WTC11 (cell line): ENCODE measurements around the gene MT1M. TPM values are rescaled to one million over a fixed set of nuclear protein-coding genes. Genes with fewer than 3 reads are reported as not detected.
"Not testable (repeated sequence)": the region's sequence is repeated elsewhere in the genome, so short reads cannot be mapped to it uniquely, and the experiment has no call there.

ENCODE experiments used
- ATAC-seq: fragments of 200-7000 bp; cut with Tn5 transposase; 2 replicates; pipeline ENCODE4 v1.10.0; 2021; ENCODE audit warnings: mild to moderate bottlenecking, moderate library complexity
- CTCF ChIA-PET: fragments of 300-600 bp; sonication (Branson Sonifier 250); formaldehyde crosslinking; loops from one replicate; lab custom pipeline; 2021; ENCODE audit warnings: antibody characterized with exemption; lab: Charles Lee
- POLR2A ChIA-PET: fragments of 350-600 bp; sonication (Branson Sonifier 250); formaldehyde crosslinking; loops from one replicate; lab custom pipeline; 2021; ENCODE audit warnings: antibody characterized with exemption; lab: Charles Lee
- DNase-seq: peaks from one replicate; pipeline ENCODE4 v3.0.0; 2021; ENCODE audit warnings: low spot score
- H3K27ac Mint-ChIP-seq: 2 replicates; pipeline ENCODE4 v1.8.0; 2021; ENCODE audit warnings: mixed read lengths
- H3K27me3 Mint-ChIP-seq: 2 replicates; pipeline ENCODE4 v1.8.0; 2021; ENCODE audit warnings: low read depth, mild to moderate bottlenecking, moderate library complexity, mixed read lengths
- H3K36me3 Mint-ChIP-seq: 2 replicates; pipeline ENCODE4 v1.8.0; 2021; ENCODE audit warnings: mixed read lengths
- H3K4me1 Mint-ChIP-seq: 2 replicates; pipeline ENCODE4 v1.8.0; 2022; ENCODE audit warnings: mixed read lengths
- H3K4me3 Mint-ChIP-seq: 2 replicates; pipeline ENCODE4 v1.8.0; 2021; ENCODE audit warnings: mild to moderate bottlenecking, moderate library complexity, mixed read lengths
- H3K9me3 Mint-ChIP-seq: 2 replicates; pipeline ENCODE4 v1.8.0; 2021; ENCODE audit warnings: mixed read lengths
- ATF6 ChIP-seq: sonication (generic); formaldehyde crosslinking; IDR thresholded peaks from 2 replicates; pipeline ENCODE4 v1.8.1; 2023; ENCODE audit warnings: mild to moderate bottlenecking, missing genetic modification reagents
- E2F4 ChIP-seq: sonication (generic); formaldehyde crosslinking; IDR thresholded peaks from 2 replicates; pipeline ENCODE4 v1.8.1; 2022; ENCODE audit warnings: low read depth, mild to moderate bottlenecking, moderate library complexity, missing genetic modification reagents, borderline replicate concordance
- ETV6 ChIP-seq: sonication (generic); formaldehyde crosslinking; IDR thresholded peaks from 2 replicates; pipeline ENCODE4 v1.8.1; 2022; ENCODE audit warnings: mild to moderate bottlenecking, missing genetic modification reagents
- MXD4 ChIP-seq: fragments of 250-450 bp; sonication (Bioruptor Pico); IDR thresholded peaks from 2 replicates; pipeline ENCODE4 v1.8.0; 2021; ENCODE audit warnings: mild to moderate bottlenecking, moderate library complexity, borderline replicate concordance
- PRDM15 ChIP-seq: sonication (generic); formaldehyde crosslinking; IDR thresholded peaks from 2 replicates; pipeline ENCODE4 v1.8.0; 2022; ENCODE audit warnings: missing genetic modification reagents
- PREB ChIP-seq: sonication (generic); formaldehyde crosslinking; IDR thresholded peaks from 2 replicates; pipeline ENCODE4 v1.8.1; 2022; ENCODE audit warnings: mild to moderate bottlenecking, missing genetic modification reagents, moderate library complexity, borderline replicate concordance
- SMAD3 ChIP-seq: sonication (generic); formaldehyde crosslinking; IDR thresholded peaks from 2 replicates; pipeline ENCODE4 v1.8.0; 2022; ENCODE audit warnings: missing genetic modification reagents, mild to moderate bottlenecking, borderline replicate concordance
- STAT6 ChIP-seq: sonication (generic); formaldehyde crosslinking; conservative IDR thresholded peaks from 2 replicates; pipeline ENCODE4 v1.8.1; 2023; ENCODE audit warnings: mild to moderate bottlenecking, low read depth, missing genetic modification reagents, moderate library complexity
- ZNF263 ChIP-seq: sonication (generic); formaldehyde crosslinking; IDR thresholded peaks from 2 replicates; pipeline ENCODE4 v1.8.1; 2022; ENCODE audit warnings: low read depth, mild to moderate bottlenecking, moderate library complexity, missing genetic modification reagents
- ZSCAN18 ChIP-seq: fragments of 250-450 bp; sonication (Bioruptor Pico); IDR thresholded peaks from 2 replicates; pipeline ENCODE4 v2.1.2; 2022; ENCODE audit warnings: mild to moderate bottlenecking, moderate library complexity
- total RNA-seq: library from RNA; stranded (reverse); gene quantifications from 3 replicates; pipeline ENCODE4 v1.2.3, GENCODE V29; 2021

MT1M gene
- total RNA-seq, 1 experiment from 2014 or later: 4.7 TPM

GRCh38 chr16:56618138-56618537, 14.3 kb upstream of the MT1M start:
- Mint-ChIP-seq H3K27me3 (peaks cover 98% of the 10 kb centered on the region), H3K27ac (no peak overlapping the region), H3K9me3 (peaks cover 5% of the 10 kb centered on the region; the same call in 1 of the 2 replicates), H3K4me1 (peaks cover 53% of the 10 kb centered on the region), H3K4me3 (peak overlapping the region; percentile 78), H3K36me3 (no peaks in the 10 kb centered on the region; the same call in 1 of the 2 replicates)
- DNase-seq (no peak), ATAC-seq (peak; percentile 31)
- ChIA-PET CTCF (interaction anchor here (0.6 to 2.4 kb wide), 12 partner anchors 8 to 234 kb away, joined by 3 to 11 read pairs (median 4); partner anchors contain the start of genes MT1E, MT1H and MT1M), POLR2A (interaction anchor here (0.8 to 2.6 kb wide), 4 partner anchors 7 to 52 kb away, joined by 3 to 12 read pairs (median 6); partner anchors contain the start of genes MT1E, MT1H and MT2A)
- TF ChIP-seq PRDM15: peak; percentile 92
- TF ChIP-seq SMAD3 (CRISPR knock-in tag): no peak
- no peak for TF ChIP-seq PREB (CRISPR knock-in tag)

GRCh38 chr16:56620339-56620897, 12.0 kb upstream of the MT1M start:
- Mint-ChIP-seq H3K27me3 (peaks cover 98% of the 10 kb centered on the region), H3K4me1 (peaks cover 54% of the 10 kb centered on the region), H3K36me3 (peaks cover 2% of the 10 kb centered on the region; the same call in 1 of the 2 replicates), H3K4me3 (no peak overlapping the region), H3K27ac (no peak overlapping the region), H3K9me3 (peaks cover 8% of the 10 kb centered on the region; the same call in 1 of the 2 replicates)
- CTCF ChIA-PET: interaction anchor here (0.6 kb wide), 1 partner anchor 31 kb away, joined by 3 read pairs; the partner anchor contains the start of gene MT3
- no peak for TF ChIP-seq STAT6 (CRISPR knock-in tag)
- no peak for TF ChIP-seq ATF6 (CRISPR knock-in tag)
- TF ChIP-seq ZSCAN18: no peak
- no peak for TF ChIP-seq E2F4 (CRISPR knock-in tag)
- no peak for TF ChIP-seq ETV6 (CRISPR knock-in tag)
- no peak for TF ChIP-seq ZNF263 (CRISPR knock-in tag)
- no peak for TF ChIP-seq MXD4
- ATAC-seq (no peak), DNase-seq (no peak)
- POLR2A ChIA-PET: no interaction called here

GRCh38 chr16:56621665-56622445, 10.6 kb upstream of the MT1M start:
- CTCF ChIA-PET: interaction anchor here (1.0 to 1.5 kb wide), 2 partner anchors 21 to 106 kb away, joined by 3 to 4 read pairs; no protein-coding TSS in a partner anchor
- DNase-seq, POLR2A ChIA-PET: not testable (repeated sequence)

GRCh38 chr16:56623184-56623583, 9.3 kb upstream of the MT1M start:
- H3K4me3 Mint-ChIP-seq, H3K27ac Mint-ChIP-seq, ATAC-seq, H3K9me3 Mint-ChIP-seq, H3K36me3 Mint-ChIP-seq, DNase-seq: not testable (repeated sequence)
- Mint-ChIP-seq H3K27me3 (peaks cover 98% of the 10 kb centered on the region), H3K4me1 (peaks cover 59% of the 10 kb centered on the region)
- POLR2A ChIA-PET: interaction anchor here (0.5 to 0.7 kb wide), 2 partner anchors 10 to 45 kb away, joined by 3 read pairs; no protein-coding TSS in a partner anchor
- CTCF ChIA-PET: interaction anchor here (0.8 kb wide), 1 partner anchor 53 kb away, joined by 3 read pairs; no protein-coding TSS in a partner anchor

More at GRCh38 chr16:56621665-56622445, 10.6 kb upstream of the MT1M start:
- not testable (repeated sequence) for H3K36me3 Mint-ChIP-seq, H3K9me3 Mint-ChIP-seq, H3K27ac Mint-ChIP-seq, ATAC-seq
- Mint-ChIP-seq H3K4me1 (peaks cover 62% of the 10 kb centered on the region), H3K4me3 (peak overlapping the region; percentile 1; the same call in 1 of the 2 replicates), H3K27me3 (peaks cover 98% of the 10 kb centered on the region)
